Measurements from ENCODE around the gene RTRAF. TPM values are rescaled to one million over a fixed set of nuclear protein-coding genes. Genes with fewer than 3 reads are reported as not detected.

Gene RTRAF
- total RNA-seq, 1 donor from 2014 or later: 183 TPM

DNA sequence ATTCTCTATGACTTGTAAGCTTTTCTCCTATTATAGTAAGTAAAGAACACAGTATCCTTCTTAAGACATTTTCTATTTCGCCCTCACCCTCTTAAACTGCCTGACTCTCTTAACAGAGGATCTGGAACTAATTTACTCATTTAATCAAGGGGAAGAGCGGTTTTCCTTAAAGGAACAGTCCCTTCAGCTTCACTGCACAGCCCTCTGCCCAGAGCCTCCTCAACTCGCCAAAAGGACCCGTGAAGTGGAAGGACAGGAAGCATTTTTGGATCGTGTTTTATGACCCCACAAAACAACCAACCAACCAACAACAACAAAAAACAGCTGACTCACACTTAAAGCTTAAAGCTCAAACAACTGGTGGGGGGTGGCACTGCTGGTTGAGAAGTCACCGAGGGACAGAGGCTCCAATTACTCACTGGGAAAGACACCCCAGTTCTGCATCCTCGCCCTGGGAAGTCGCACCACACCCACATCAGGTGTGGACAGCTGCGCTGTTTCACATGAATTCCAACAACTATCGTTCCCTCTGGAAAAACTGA is 43.8 kb downstream of the RTRAF start:
- no peak for TF ChIP-seq CTCF (IDR thresholded peaks at IDR 0.05; ENCODE audit: unreplicated experiment)
- Mint-ChIP-seq H3K36me3 (peaks cover 10% of the 10 kb centered on the region), H3K9me3 (peaks cover 7% of the 10 kb centered on the region), H3K27me3 (ENCODE audit: low read depth) (no peaks in the 10 kb centered on the region), H3K27ac (peak overlapping the region; percentile 85), H3K4me3 (no peak overlapping the region), H3K4me1 (peaks cover 18% of the 10 kb centered on the region)
- DNase-seq (ENCODE audit: low spot score in 2 of 2, unreplicated experiment in 2 of 2): no peak

GRCh38 chr14:52039124-52039815 is 49.9 kb downstream of the RTRAF start:
- TF ChIP-seq CTCF (IDR thresholded peaks at IDR 0.05; ENCODE audit: unreplicated experiment): no peak
- Mint-ChIP-seq H3K9me3 (peaks cover 7% of the 10 kb centered on the region), H3K36me3 (peaks cover 10% of the 10 kb centered on the region), H3K4me3 (no peak overlapping the region), H3K4me1 (peaks cover 2% of the 10 kb centered on the region), H3K27me3 (ENCODE audit: low read depth) (no peaks in the 10 kb centered on the region), H3K27ac (no peak overlapping the region)
- no peak for DNase-seq (ENCODE audit: low spot score in 2 of 2, unreplicated experiment in 2 of 2)

DNA sequence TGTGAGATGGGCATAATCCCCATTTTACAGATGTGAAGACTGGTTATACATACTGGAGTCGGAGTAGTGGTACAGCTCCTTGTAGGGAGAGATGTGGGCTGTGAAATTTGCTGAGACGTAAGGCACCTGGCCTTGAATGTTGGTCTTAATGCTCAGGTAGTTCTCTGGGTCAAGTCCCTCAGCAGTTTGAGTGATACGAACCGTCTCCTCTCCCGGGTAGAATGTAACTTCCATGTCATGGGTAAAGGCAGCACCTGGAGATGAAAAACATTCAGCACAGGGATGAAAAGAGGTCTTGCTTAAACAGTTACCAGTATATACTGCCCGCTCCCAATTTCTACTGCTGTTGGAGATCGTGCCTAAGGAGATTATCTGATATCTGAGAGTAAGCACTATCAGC is 51.3 kb downstream of the RTRAF start:
- Mint-ChIP-seq H3K9me3 (peaks cover 7% of the 10 kb centered on the region), H3K27me3 (ENCODE audit: low read depth) (no peaks in the 10 kb centered on the region), H3K4me1 (peaks cover 7% of the 10 kb centered on the region), H3K36me3 (peaks cover 10% of the 10 kb centered on the region), H3K27ac (no peak overlapping the region), H3K4me3 (no peak overlapping the region)
- DNase-seq (ENCODE audit: low spot score in 2 of 2, unreplicated experiment in 2 of 2): no peak
- TF ChIP-seq CTCF (IDR thresholded peaks at IDR 0.05; ENCODE audit: unreplicated experiment): no peak

GRCh38 chr14:52042371-52043289 is 53.3 kb downstream of the RTRAF start:
- Mint-ChIP-seq H3K4me1 (peaks cover 19% of the 10 kb centered on the region), H3K27me3 (ENCODE audit: low read depth) (no peaks in the 10 kb centered on the region), H3K36me3 (no peaks in the 10 kb centered on the region), H3K27ac (no peak overlapping the region), H3K9me3 (no peaks in the 10 kb centered on the region), H3K4me3 (no peak overlapping the region)
- TF ChIP-seq CTCF (IDR thresholded peaks at IDR 0.05; ENCODE audit: unreplicated experiment): no peak
- no peak for DNase-seq (ENCODE audit: low spot score in 2 of 2, unreplicated experiment in 2 of 2)

DNA sequence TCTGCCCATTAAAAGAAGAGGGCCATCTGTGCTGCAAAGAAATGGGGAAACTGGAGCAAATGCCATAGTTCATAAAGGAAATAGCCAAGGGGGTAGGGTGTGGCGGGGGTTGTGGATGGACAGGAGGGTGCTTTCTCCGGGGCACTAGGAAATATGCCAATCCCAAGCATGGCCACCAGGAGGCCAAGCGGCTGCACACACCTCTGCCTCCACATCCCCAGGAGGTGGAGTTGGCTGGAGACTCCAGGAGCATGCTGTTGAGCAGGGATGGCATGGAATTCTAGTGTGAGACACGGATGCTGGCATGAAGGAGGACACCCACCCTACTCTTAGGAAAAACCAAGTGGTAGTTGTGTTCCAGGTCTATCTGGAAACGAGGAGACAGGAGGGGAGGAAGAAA is 54.3 kb downstream of the RTRAF start:
- H3K9me3 Mint-ChIP-seq: no peaks in the 10 kb centered on the region
- no peak overlapping the region for H3K27ac Mint-ChIP-seq
- no peak overlapping the region for H3K4me3 Mint-ChIP-seq
- no peaks in the 10 kb centered on the region for H3K36me3 Mint-ChIP-seq
- no peaks in the 10 kb centered on the region for H3K27me3 Mint-ChIP-seq (ENCODE audit: low read depth)
- peak; percentile 85 for TF ChIP-seq CTCF (IDR thresholded peaks at IDR 0.05; ENCODE audit: unreplicated experiment)
- peaks cover 24% of the 10 kb centered on the region for H3K4me1 Mint-ChIP-seq
- DNase-seq (ENCODE audit: low spot score in 2 of 2, unreplicated experiment in 2 of 2): peak in 1 of 2 experiments; percentile 49

Measured in mesothelial cell of epicardium (in vitro differentiated cells).